ENCODE data around the gene CST9L.
"Not testable (repeated sequence)": the region's sequence is repeated elsewhere in the genome, so short reads cannot be mapped to it uniquely, and the experiment has no call there.

Gene CST9L

DNA sequence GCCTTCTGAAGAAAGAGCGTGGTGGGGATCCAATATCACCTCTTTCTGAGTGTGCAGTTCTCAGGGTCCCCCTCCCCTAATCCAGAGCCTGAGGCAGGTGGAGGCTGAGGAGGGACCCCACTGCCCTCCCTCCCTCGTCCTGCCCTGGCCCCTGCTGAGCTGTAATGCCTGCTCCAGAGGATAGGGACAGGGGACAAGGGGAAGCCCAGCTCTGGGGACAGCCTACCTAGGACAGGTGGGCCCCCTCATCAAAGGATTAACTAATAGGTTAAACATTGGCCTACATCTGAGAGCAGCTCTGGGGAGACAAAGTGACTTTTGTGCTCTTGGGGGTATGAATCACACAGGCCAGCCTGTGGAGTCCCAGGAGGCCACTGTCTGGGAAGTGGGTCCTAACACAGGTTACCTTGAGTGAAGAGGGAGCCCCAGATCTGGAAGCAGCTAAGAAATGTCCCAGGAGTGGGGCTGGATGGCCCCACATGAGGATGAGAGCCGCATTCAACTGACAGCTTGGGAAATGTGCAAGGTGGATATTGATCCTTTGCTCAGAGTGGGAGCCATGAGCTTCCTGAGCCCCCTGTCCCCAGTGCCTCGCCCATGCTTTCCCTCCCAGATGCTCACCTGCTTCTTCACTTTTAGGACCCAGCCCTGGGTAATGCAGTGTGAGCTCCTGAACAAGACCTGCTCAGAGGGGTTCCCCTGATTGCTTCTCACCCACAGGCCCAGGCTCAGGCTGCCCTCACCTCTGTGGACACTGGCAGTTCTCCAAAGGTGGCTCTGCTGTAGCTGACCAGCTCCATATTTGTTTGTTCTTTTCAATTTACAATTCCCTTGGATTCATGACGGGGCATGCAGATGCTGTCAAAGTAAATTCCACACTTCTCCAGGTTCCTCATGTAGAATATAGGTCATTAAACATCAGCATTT, 17.8 kb upstream of the CST9L start:
- no peak for DNase-seq

DNA sequence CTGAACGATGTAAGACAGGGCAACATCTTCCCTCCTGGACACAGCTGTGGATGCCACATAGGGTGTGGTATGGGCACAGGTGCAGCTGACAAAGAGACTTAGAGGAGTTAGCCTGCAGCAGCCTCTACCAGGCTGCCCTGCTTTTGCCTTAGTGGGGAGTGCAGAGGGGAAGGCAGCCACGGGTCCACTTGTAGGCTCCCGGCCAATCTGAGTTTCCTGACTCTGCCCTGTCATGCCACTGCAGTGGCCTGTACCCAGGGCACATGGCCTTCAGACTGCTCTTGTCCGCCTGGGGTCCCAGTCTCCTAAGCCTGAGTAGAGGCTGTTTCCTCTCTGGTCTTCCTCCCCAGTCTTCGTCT, 17.1 kb upstream of the CST9L start:
- DNase-seq, result no peak

DNA sequence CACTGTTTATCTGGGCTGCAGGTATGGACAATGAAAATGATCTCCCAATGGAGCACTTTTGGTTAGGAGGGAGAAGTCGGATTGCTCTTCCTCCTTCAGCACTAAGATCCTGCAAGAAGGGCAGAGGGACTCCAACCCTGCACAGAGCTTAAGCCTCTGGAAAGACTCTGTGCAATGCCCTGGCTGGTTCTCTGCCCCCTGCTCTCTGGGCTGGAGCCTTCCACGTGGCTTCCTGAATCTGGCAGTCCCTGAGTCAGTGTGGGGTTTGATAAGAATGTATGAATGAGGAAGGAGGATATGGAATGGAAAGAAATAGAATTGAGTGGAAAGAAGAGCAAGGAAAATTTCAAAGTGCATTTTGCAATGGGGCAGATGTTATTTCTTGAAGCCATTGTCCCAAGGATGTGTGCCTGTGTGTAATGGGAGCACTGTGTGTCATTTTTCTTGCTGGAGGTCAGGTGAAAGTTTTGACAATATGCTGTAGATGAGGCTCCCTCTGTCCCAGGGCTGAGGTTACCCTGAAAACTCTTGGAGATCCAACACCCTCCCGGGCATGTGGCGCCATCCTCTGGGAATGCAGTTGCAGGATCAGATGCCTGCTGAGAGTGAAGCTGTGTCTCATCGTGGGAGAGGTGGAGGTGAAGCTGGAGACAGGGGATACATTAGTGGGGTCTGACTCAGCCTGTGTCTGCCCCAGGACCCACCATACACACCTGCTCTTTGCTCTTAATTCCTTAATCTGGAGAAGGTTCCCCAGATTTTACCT, 16.3 kb upstream of the CST9L start:
- no peak for DNase-seq

DNA sequence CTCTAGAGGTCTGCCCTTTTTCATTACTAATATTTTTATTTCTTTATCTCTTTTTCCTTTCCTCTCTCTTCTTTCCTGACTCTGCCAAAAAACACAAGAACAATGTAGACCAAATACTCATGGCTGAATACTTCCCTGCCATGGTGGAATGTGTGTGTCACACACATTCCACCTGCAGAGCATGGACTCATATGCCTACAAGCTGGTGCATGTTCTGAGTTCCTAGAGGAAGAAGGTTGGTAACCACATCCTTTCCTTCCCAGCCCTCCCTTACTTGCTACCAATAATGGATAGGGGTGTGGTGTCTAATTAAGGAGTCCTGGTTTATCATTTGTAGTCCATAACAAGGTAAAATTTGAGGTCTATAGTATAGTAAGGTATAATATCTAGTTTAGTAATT, 15.2 kb upstream of the CST9L start:
- DNase-seq, result no peak

DNA sequence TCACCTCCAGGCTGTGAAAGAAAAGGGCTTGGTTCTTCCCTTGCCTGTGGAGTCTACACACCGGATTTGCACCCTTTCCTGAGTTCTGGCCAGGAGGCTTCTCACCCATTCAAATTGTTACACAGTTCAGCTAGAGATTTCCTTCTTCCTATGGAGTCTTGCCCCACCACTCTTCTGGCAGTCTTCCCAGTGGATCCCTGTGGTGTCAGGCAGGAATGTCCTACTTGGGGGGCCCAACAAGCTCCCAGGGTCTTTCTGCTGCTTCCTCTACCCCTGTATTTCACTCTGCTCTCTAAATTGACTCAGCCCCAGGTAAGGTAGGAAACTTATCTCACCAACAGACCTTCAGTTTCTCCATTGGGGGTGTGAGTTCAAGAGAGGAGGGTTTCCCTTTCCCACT, 14.0 kb upstream of the CST9L start:
- DNase-seq, result no peak

DNA sequence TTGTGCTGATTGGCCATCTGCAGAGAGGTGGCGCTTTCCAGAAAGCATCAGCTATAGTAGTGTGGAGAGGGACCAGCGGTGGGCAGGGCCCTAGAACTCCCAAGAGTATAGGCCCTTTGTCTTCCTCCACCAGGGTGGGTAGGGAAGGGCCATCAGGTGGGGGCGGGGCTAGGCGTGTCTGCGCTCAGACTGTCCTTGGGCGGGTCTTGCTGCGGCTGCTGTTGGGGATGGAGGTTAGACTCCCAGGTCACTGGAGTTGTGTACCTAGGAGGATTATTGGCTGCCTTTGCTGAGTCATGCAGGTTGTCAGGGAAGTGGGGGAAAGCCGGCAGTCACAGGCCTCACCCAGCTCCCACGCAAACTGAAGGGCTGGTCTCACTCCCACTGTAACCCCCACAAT, 13.5 kb upstream of the CST9L start:
- DNase-seq, result not testable (repeated sequence)

DNA sequence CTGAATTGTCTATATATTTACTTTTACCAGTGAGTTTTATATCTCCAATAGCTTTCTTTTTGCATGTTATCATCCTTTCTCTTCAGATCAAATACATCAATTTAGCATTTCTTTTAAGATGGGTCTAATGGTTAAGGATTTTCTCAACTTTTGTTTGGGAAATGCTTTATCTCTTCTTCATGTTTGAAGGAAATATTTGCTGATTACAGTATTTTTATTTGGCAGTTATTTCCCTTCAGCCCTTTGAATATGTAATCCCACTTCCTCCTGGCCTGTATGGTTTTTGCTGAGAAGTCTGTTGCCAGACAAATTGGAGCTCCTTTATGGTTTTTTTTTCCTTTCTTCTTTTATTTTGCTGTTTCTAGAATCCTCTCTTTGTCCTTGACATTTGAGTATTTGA, 6.7 kb upstream of the CST9L start:
- no peak for DNase-seq

DNA sequence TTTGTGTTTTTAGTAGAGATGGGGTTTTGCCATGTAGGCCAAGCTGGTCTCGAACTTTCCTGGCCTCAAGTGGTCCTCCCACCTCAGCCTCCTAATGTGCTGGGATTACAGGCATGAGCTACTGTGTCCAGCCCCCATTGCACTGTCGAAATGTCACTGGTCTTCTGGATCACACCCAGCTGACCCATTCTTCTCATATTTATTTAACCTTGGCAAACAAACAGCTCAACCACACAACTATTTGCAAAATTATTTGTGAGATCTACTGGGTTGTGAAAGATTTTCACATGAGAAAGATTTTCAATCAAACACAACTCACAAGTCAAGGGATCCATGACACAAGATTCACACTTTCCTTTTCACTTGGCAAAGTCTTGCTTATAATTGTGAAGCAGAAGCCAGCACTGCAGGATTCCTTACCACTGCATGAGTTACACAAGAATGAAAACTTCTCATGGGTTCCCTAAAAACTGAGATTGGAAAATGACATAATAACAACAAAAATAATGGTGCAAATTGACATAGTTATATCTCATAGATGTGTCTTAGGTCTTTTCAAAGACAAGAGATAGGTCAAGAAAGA, 2.0 kb upstream of the CST9L start:
- DNase-seq, result no peak

DNA sequence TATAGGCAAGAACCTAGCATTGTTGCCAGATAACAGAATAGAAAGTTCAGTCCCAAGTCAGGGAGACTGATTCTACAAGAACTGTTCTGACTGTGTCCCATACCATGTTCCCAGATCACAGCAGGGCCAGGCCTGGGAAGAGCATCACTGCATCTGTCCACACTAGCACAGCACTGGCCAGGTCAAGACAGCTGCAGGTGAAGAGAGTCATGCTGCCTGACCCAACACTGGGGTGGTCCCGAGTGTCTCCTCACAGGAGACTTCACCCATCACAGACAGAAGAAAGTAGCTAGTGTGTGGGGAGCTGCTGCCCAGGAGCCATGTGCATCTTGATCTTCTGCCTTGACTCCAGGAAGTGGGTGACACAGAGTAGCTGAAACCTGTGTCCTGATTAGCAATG, 1.3 kb upstream of the CST9L start:
- DNase-seq, result no peak

DNA sequence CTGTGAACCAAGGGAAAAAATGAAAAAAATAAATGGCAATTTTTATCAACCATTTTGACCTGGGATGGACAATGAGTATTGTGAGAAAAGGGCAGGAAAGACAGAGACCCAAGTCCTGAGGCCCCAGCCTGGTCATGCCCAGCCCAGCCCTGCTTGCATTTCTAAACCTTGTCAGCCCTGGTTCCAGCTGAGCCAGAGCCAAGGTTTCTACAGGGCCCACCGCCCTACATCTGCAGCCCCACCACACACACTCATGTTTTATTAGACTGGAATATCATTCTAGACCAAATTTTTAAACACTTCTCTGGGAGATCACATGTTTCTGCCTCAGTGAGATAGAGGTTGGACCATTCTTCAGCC, 667 bp upstream of the CST9L start:
- no peak for DNase-seq

DNA sequence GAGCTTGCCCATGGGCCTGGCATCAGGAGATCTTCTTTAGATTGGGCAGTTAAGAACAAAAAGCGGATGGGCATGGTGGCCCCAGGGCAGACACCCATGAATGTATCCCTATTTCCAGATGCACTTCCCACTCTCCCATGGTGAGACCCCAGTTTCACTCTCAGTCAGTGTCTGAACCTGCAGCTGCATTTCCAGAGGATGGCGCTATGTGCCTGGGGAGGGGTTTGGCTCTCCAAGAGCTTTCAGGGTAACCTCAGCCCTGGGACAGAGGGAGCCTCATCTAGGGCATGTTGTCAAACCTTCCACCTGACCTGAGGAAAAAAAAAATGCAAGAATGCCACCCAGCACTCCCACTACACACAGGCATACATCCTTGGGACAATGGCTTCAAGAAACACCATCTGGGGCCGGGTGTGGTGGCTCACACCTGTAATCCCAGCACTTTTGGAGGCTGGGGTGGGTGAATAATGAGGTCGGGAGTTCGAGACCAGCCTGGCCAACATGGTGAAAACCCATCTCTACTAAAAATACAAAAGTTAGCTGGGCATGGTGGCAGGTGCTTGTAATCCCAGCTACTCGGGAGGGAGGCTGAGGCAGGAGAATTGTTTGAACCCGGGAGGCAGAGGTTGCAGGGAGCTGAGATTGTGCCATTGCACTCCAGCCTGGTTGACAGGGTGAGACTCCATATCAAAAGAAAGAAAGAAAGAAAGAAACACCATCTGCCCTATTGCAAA, 1.9 kb downstream of the CST9L start:
- no peak for DNase-seq

DNA sequence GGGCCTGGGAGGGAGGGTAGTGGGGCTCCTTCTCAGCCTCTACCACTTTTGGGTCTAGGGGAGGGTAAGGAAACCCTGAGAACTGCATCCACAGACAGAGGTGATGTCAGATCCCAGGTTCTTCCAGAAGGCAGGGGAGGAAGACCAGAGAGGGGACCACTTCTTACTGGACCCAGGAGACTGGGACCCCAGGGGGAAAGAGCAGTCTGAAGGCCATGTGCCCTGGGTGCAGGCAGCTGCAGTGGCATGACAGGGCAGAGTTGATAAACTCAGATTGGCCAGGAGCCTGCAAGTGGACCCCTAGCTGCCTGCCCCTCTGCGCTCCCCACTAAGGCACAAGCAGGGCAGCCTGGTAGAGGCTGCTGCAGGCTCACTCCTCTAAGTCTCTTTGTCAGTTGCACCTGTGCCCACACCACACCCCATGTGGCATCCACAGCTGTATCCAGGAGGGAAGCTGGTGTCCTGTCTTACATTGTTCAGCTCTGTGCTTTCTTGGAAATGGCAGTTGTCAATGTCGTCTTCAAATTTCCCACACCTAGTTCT, 2.7 kb downstream of the CST9L start:
- no peak for DNase-seq

DNA sequence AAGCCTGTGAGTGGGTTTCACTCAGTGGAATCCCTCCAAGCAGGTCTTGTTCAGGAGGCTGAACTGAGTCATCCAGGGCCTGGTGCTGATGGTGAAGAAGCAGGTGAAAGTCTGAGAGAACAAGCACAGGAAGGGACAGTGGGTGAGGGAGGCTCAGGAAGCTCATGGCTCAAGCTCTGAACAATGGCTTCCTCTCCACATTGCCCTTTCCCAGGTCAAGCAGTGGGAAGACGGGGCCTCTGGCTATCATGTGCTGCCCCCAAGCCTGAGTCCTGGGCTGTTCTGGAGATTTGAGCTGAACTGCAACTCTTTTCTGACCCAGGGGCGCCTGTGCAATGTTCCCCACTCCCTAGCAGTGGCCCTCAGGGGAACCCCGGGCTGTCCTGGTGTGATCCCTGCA, 3.4 kb downstream of the CST9L start:
- no peak for DNase-seq

DNA sequence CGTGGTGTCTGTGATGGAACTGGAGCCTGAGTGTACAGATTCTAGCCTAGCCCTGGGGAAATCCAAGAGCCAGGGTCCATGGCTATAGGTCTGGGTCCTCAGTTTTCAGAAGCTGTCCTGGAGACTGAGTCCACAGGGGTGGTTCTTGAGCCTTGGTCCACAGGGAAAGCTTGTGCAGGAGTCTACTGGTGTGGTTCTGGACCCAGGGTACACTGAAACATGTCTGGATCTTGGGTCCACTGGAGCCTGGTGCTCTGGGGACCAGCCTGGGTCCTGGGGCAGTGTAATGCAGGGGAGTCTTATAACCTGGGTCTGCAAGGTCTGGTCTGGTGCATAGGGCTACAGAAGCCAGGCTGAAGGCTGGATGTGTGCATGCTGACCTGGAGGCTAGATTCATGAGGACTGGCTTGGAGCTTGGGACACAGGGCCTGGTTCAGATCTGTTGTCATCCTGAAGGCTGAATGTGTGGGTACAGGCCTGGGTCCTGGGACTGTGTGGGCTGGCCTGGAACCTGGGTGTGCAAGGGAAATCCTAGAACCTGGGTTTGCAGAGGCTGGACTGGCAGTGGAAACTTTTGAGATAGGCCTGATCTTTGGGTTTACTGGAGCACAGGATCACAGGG, 5.5 kb downstream of the CST9L start:
- DNase-seq, result no peak

DNA sequence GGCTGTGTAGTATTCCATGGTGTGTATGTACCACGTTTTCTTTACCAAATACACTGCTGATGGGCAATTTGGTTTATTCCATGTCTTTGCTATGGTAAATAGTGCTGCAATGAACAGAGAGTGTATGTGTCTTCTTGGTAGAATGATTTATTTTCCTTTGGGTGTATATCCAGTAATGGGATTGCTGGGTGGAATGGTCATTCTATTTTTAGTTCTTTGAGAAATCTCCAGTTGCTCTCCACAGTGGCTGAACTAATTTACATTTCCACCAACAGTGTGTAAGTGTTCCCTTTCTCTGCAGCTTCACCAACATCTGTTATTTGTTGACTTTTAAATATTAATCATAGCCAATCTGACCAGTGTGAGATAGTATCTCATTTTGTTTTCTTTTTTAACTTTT, 13.9 kb downstream of the CST9L start:
- DNase-seq, result no peak

DNA sequence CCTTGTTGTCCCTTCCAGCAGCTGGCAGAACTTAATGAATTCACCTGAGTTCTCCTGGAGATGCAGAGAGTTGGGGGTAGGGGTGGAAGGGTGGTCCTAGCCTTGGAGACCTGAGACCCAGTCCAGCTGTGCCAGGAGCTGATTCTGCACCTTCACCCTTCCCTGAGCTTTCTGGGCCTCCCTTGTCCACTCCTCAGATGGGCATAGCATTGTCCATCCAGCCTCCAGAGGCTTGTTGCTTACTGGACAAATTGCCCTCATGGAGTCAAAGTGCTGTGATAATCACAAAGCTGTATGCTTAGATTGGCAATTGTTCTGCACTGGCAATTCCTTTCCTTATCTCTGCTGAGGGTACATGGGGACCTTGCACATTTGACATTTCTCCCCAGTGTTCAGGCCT, 16.5 kb downstream of the CST9L start:
- no peak for DNase-seq

DNA sequence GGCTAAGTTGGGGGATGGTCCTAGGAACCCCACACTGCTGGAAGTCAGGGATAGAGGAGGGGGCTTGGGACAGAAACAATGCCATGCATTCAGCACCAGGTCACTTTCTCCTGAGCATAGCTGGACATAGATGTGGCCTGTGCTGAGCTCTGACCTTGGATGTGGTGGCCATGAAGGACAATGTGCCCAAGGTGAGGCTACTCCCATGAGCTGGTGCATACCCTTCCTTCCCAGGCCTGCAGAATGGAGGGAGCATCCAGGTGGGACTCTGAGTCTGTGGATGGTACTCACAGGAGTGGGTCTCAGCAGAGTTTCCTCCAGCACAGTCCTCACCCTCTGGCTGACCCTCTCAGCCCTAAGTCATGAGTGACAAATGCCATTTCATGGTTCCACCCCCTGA, 16.9 kb downstream of the CST9L start:
- no peak for DNase-seq

DNA sequence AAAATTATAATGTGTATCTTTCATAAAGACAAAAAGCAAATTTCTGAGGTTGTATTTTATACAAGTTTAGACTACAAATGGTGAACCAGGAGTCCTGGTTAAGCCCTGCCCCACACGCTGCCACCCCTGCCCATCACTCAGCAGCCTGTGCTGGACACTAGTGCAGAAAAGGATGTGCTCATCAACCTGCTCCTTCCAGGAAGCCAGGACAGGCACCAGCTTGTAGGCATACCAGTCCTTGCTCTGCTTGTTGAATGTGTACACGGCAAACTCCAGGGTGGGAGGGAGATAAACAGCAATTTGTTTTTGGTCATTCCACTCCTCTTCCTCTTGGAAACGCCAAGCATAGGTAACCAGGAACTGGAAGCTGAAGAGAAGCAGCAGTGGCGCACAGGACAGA, 18.1 kb downstream of the CST9L start:
- DNase-seq, result no peak

DNA sequence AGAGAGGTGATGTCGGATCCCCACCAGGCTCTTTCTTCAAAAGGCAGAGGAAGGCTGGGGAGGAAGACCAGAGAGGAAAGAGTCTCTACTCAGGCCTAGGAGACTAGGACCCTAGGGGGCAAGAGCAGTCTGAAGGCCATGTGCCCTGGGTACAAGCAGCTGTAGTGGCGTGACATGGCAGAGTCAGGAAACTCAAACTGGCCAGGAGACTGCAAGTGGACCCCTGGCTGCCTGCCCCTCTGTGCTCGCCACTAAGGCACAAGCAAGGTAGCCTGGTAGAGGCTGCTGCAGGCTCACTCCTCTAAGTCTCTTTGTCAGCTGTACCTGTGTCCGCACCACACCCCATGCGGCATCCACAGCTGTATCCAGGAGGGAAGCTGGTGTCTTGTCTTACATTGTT, 19.9 kb downstream of the CST9L start:
- no peak for DNase-seq

DNA sequence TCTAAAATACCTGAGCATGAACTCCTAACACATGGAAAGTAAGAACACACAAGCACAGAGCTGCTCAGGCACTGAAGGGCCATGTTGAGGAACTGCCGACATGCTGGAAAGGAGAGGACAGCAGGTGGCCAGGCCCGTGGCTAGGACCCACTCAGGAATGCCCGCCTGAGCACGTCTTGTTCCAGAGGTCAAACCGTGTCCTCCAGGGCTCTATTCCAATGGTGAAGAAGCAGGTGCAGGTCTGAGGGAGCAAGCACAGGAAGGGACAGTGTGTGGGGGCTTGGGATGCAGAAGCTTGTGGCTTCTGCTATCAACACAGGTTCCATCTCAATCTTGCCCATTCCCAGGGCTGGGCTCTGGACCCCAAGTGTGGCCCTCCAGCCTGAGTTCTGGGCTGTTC, 20.7 kb downstream of the CST9L start:
- DNase-seq, result no peak

DNA sequence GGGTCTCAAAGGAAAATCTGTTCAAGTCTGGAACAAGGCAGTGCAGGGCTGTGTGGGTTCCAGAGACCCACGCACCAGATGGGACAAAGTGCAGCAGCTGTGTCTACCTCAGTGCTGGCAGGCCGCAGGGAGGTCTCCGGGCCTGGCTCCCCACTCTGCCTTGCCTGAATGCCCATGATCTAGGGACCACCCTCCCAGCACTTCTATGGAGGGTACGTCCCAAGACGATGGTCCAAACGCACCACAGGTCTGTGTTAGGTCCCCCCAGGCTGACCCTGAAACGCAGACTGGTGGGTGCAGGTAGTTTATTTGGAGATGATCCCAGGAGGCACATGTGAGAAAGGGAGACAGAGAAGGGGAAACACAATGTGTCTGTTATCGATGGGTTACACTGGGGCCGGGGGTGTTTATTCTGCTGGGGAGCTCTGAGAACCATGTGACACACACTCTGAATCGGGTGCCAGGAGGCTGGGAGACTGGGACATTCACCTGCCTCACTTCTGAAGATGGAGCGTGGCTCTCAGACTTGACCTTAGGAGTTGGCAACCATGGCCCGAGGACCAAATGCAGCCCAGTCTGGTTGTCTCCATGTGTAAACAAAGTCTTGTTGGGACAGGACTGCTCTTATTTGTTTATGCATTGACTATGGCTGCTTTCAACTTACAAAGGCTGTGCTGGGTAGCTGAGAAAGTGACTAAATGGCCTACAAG, 21.7 kb downstream of the CST9L start:
- DNase-seq, result no peak

DNA sequence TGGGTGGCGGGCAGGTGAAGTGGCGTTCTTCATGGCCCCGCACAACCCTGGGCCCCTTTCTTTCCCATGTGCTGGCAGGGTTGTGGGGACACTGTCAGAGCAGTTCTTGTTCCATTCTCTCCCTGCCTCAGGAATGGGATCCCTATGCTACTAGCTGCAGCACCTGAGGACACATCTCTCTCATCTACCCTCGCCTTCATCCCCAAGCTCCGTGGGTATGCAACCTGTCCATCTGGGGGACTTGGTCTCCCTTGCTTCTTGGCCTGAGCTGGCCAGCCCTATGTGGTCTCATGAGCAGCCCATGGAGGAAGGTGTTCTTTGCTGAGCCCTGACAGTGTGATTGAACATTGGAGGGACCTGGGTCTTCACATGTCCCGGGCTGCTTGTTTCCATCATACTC, 24.2 kb downstream of the CST9L start:
- DNase-seq, result no peak
